Nephron (organoid): ENCODE measurements around the gene BTLA.

ENCODE experiments used
- H3K27ac Mint-ChIP-seq, 3 experiments: 2 replicates each; pipeline ENCODE4 v1.8.0; 2020; ENCODE audit warnings: mixed read lengths in 3 of 3, mild to moderate bottlenecking in 2 of 3, moderate library complexity in 1 of 3
- H3K27me3 Mint-ChIP-seq: 2 replicates; pipeline ENCODE4 v1.8.0; 2021; ENCODE audit warnings: low read depth, mild to moderate bottlenecking, moderate library complexity, mixed read lengths
- H3K36me3 Mint-ChIP-seq: 2 replicates; pipeline ENCODE4 v1.8.0; 2020; ENCODE audit warnings: low read depth, mixed read lengths
- H3K4me1 Mint-ChIP-seq: 2 replicates; pipeline ENCODE4 v1.8.0; 2020; ENCODE audit warnings: mixed read lengths
- H3K4me3 Mint-ChIP-seq, 3 experiments: 2 replicates each; pipeline ENCODE4 v1.8.0; 2020; ENCODE audit warnings: mild to moderate bottlenecking in 3 of 3, mixed read lengths in 3 of 3, moderate library complexity in 2 of 3
- H3K9me3 Mint-ChIP-seq: 2 replicates; pipeline ENCODE4 v1.8.0; 2020; ENCODE audit warnings: mixed read lengths
- TF ChIP-seq, protein P1 (sequence below), 3 experiments: fragments of 200-600 bp; sonication (generic); IDR thresholded peaks; one replicate each; pipeline ENCODE4 v1.5.0; 2021; ENCODE audit warnings: antibody characterized with exemption in 3 of 3; ENCODE audit not compliant: unreplicated experiment in 3 of 3

The BTLA gene

GRCh38 chr3:112472691-112473090 lies 26.6 kb downstream of the BTLA start:
- no peak overlapping the region for H3K27ac Mint-ChIP-seq
- no peaks in the 10 kb centered on the region for H3K36me3 Mint-ChIP-seq
- TF ChIP-seq, protein P1, sequence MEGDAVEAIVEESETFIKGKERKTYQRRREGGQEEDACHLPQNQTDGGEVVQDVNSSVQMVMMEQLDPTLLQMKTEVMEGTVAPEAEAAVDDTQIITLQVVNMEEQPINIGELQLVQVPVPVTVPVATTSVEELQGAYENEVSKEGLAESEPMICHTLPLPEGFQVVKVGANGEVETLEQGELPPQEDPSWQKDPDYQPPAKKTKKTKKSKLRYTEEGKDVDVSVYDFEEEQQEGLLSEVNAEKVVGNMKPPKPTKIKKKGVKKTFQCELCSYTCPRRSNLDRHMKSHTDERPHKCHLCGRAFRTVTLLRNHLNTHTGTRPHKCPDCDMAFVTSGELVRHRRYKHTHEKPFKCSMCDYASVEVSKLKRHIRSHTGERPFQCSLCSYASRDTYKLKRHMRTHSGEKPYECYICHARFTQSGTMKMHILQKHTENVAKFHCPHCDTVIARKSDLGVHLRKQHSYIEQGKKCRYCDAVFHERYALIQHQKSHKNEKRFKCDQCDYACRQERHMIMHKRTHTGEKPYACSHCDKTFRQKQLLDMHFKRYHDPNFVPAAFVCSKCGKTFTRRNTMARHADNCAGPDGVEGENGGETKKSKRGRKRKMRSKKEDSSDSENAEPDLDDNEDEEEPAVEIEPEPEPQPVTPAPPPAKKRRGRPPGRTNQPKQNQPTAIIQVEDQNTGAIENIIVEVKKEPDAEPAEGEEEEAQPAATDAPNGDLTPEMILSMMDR (IDR thresholded peaks at IDR 0.05; ENCODE audit: unreplicated experiment in 3 of 3), result no peak
- no peaks in the 10 kb centered on the region for H3K4me1 Mint-ChIP-seq
- H3K9me3 Mint-ChIP-seq, result no peaks in the 10 kb centered on the region
- H3K27me3 Mint-ChIP-seq, result no peaks in the 10 kb centered on the region
- H3K4me3 Mint-ChIP-seq, result no peak overlapping the region

GRCh38 chr3:112471596-112472325 lies 27.5 kb downstream of the BTLA start:
- TF ChIP-seq, protein P1 (IDR thresholded peaks at IDR 0.05; ENCODE audit: unreplicated experiment in 3 of 3), result no peak
- no peak overlapping the region for H3K4me3 Mint-ChIP-seq
- no peaks in the 10 kb centered on the region for H3K27me3 Mint-ChIP-seq

DNA sequence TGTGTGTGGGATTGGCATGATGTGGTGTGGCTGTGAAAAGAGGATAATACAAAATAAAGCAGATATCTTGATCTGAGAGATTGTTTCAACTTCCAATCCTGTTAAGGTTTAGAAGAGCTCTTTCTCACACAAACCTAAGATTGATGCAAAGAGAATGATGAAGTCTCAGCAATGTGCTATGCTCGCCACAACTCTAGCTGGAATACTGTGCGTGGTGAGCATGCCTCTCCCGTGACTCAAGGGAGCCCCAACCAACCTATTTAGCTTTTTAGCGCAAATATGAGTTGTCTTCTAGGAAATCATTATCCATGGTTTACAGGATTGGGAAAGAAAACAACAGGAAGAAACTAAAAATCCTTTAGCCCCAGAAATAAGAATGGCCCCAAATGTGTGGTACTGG lies 28.5 kb downstream of the BTLA start:
- TF ChIP-seq, protein P1 (IDR thresholded peaks at IDR 0.05; ENCODE audit: unreplicated experiment in 3 of 3), result no peak
- Mint-ChIP-seq H3K9me3 (no peaks in the 10 kb centered on the region), H3K27me3 (no peaks in the 10 kb centered on the region), H3K27ac (no peak overlapping the region), H3K4me1 (no peaks in the 10 kb centered on the region), H3K36me3 (no peaks in the 10 kb centered on the region), H3K4me3 (no peak overlapping the region)

More at GRCh38 chr3:112471596-112472325, 27.5 kb downstream of the BTLA start:
- H3K9me3 Mint-ChIP-seq, result no peaks in the 10 kb centered on the region
- no peak overlapping the region for H3K27ac Mint-ChIP-seq
- no peaks in the 10 kb centered on the region for H3K36me3 Mint-ChIP-seq
- no peaks in the 10 kb centered on the region for H3K4me1 Mint-ChIP-seq

- Mint-ChIP-seq H3K9me3 (no peaks in the 10 kb centered on the region), H3K36me3 (no peaks in the 10 kb centered on the region), H3K4me1 (peaks cover under 1% of the 10 kb centered on the region), H3K27me3 (no peaks in the 10 kb centered on the region), H3K27ac (no peak overlapping the region), H3K4me3 (no peak overlapping the region)
- TF ChIP-seq, protein P1 (IDR thresholded peaks at IDR 0.05; ENCODE audit: unreplicated experiment in 3 of 3), result no peak
Observed at GRCh38 chr3:112469671-112470070, 29.6 kb downstream of the BTLA start.

- Mint-ChIP-seq H3K27me3 (no peaks in the 10 kb centered on the region), H3K27ac (no peak overlapping the region), H3K4me3 (no peak overlapping the region), H3K36me3 (no peaks in the 10 kb centered on the region), H3K9me3 (no peaks in the 10 kb centered on the region), H3K4me1 (peaks cover 6% of the 10 kb centered on the region)
- TF ChIP-seq, protein P1 (IDR thresholded peaks at IDR 0.05; ENCODE audit: unreplicated experiment in 3 of 3), result no peak
Observed at GRCh38 chr3:112467539-112467938, 31.7 kb downstream of the BTLA start.

DNA sequence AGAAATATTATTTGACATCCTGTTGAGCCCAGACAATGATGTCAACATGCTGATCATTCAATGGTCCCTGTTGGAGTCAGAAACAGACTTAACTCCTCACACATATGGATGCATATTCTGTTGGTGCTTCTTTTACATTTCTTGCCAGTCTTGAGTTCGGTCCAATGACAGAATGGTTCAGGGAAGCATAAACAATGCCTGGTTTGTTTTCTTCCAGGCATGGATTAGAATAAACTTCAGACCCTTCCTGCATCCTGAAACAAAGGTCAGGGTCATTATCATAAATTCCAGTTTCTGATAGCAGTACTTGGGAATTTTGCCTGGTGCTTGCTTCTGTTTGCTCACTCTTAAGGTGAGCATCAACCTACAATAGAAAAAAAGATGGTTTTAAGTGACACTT lies 33.3 kb downstream of the BTLA start:
- no peak overlapping the region for H3K27ac Mint-ChIP-seq
- H3K4me3 Mint-ChIP-seq, result no peak overlapping the region

More for the DNA sequence above, 33.3 kb downstream of the BTLA start:
- Mint-ChIP-seq H3K27me3 (no peaks in the 10 kb centered on the region), H3K4me1 (peaks cover 6% of the 10 kb centered on the region), H3K9me3 (no peaks in the 10 kb centered on the region), H3K36me3 (no peaks in the 10 kb centered on the region)
- TF ChIP-seq, protein P1 (IDR thresholded peaks at IDR 0.05; ENCODE audit: unreplicated experiment in 3 of 3), result no peak
